Stimulated activated CD8-positive, alpha-beta memory T cell treated with anti-CD3 and anti-CD28 coated beads, Interleukin-2, amount 100 ng/mL, for 1 hour (primary cell): ENCODE results near the gene EFCAB6.

Experiments used
- DNase-seq, 2 donors: peaks; one replicate each; pipeline ENCODE4 v3.0.0-alpha.2; 2020; ENCODE audit warnings: low read depth in 2 of 2

Gene EFCAB6

DNA sequence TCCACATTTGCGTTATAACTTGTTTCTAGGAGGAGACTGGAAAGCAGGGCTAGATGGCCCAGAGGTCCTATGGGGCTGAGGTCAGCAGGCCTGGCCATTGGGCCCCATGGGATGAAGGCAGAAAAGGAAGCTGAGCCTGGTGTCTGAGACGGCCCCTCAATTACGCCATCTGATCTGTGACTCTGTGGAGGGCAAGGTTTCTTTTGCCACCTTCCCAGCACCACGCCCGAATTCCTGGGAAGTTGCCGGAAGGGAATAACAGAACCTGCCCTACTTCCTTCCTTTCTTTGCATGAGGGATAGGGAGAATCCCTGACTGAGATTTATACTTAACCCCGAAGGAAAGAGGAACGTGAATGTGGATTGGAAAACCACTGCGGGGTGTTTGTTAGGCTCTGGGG is 282.2 kb downstream of the EFCAB6 start:
- no peak for DNase-seq

DNA sequence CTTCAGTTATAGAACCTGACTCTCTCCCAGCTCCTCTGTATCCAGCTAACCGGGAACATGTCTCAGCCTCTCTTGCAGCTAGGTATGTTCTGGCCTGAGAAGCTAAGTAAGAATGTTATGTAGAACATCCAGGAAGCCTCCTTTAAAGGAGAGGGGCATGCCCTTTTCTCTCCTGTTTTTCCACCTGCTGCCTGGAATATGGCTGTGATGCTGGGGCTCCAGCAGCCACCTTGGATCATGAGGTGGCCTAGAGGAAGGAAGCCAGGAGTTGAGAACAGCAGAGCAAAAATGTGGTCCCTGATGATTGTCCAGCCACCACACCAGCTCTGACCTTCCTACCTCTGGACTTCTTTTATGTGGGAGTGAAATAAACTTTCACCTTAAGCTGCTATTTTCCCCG is 282.6 kb downstream of the EFCAB6 start:
- no peak for DNase-seq

DNA sequence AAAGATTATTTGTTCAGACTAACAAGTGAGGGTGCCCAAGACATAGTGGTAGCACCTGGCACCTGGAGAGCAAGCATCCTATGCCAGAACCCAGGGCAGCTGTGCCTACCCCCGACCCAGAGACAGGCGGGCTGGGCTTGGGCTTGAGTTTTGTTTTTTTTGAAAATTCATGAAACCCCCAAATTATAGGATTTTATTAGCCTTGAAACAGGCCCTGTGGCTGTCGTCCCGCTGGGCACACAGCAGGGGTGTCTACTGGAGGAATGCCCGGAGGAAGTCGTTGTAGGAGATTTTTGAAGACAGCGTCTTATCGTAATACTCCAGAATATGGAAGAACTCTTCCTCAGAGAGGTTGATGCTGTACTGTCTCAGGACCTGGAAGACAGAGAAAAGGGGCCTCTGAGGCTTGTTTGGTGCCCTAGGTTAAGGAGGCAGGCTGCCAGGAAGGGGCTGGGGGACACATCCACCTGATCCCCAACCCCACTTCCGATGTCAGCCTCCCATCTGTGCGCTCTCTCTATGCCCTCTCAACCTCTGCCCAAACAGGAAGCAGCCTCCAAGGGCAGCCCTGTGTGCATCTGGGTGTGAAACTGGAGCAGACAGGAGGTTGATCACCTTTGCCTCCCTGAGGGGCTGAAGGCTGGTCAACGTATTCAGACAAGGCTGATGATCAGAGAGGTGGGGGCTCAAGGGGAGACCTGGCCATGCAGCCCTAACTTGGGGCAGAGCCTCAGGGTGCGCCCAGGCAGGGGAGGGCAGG is 283.3 kb downstream of the EFCAB6 start:
- no peak for DNase-seq

GRCh38 chr22:43526946-43527345 is 285.2 kb downstream of the EFCAB6 start:
- DNase-seq = no peak

DNA sequence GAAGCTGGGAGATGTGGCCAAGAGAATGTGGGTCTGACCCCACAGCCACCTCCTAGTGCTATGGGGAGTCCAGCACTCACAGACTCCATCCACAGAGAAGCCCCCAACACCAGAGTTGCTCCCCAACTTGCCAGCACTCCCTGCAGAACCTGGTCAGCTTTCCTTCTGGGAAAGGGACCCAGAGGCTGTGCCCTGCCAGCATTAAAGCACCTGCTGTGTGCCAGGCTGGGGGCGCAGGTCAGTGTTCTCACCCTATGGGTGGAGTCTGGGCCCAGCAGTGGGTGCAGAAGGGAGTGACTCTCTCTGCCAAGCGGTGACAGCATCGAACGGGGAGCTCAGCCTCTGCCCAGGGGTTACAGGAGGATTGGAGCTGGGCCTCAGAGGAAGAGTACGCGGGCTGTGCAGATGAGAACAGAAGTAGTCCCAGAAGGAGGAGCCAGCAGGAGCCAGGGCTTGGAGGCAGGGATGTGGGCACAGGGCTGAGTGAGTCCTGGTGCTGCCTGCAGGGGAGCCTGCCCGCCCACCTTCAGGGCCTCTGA is 285.9 kb downstream of the EFCAB6 start:
- DNase-seq = no peak

DNA sequence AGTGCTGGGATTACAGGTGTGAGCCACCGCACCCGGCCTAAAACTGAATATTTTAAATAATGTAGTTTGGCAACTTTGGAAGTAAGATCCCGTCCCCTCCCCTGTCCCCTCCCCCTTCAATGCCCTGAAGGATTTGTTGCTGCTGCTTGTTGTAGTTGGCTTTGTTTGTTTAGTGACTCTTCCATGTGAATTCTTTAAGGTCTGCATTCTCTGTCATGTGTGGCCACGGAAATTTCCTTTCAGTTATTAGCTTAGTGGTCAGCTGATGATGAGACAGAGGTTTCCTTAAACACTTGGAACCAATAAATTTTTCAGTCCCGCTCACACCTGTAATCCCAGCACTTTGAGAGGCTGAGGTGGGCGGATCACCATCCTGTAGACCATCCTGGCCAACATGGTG is 290.4 kb downstream of the EFCAB6 start:
- DNase-seq = no peak

GRCh38 chr22:43520632-43521039 is 291.5 kb downstream of the EFCAB6 start:
- no peak for DNase-seq

- no peak for DNase-seq
Observed at GRCh38 chr22:43516996-43517635, 295.0 kb downstream of the EFCAB6 start.

DNA sequence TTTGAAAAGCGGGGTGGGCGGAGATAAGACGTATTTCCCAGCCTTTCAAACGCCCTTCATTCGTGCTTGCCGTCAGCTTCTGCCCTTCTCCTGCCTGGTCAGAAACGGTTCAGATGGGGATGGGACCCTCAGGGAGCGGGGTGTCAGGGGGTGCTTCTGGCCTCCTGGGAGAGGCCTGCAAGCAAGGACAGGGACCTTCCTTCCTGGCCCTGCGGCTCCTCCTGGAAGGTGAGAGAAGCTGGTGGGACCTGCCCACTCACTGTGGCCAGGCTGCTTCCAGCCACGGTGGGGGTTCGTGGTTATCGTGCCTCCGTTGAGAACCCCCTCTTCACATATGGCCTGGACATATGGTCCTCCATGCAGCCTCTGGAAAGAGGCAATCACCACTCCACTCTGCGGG is 295.7 kb downstream of the EFCAB6 start:
- DNase-seq = no peak

GRCh38 chr22:43515902-43516301 is 296.2 kb downstream of the EFCAB6 start:
- no peak for DNase-seq

- DNase-seq = no peak
Observed at GRCh38 chr22:43515411-43515810, 296.7 kb downstream of the EFCAB6 start.

DNA sequence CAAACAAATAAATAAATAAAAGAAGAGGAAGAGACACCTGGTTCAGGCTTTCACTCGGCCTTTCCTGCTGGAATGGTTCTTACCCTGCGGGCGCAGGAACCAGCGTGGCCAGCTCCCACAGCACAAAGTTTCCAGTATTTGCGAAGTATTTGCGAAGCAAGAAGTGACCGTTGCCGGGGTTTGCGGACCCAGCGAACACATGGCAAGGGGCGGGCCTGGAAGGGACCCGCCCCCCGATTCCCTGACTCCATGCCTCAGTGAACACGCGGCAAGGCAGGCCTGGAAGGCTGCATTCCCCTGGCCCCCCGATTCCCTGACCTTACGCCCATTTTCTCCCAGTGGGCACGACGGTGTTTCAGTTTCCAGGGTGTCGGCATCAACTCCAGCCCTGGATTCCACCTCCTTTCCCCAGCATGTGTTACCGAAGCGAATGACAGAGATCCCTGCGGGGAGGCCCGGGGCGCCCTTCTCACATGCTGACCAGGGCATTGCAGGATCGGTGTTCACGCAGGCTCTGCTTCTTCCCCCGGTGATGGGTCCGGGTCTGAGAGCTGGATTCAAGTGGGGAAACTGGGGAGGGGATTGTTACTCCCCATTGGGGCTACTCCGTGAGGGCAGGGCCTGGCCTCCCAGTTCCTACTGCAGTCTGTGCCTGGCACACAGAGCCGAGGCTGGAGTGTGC is 297.5 kb downstream of the EFCAB6 start:
- no peak for DNase-seq

DNA sequence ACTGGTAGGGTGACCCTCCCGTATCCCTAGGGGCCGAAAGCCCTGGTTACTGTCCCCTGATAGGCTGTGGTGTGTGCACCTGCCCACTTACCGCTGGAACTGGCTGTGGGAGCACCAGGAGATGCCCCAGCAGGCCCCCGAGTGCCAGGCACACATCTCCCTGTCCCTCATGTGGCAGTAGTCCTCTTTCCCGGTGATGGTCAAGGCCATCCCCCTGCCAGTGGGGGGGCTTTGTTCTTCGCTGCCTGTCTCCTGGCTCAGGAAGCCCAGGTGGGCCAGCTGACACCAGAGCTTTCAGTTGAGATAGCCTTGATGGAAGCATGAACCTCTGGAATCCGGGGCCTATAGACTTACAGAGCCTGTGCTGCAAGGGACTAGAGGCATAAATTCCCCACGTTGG is 299.8 kb downstream of the EFCAB6 start:
- DNase-seq = no peak

DNA sequence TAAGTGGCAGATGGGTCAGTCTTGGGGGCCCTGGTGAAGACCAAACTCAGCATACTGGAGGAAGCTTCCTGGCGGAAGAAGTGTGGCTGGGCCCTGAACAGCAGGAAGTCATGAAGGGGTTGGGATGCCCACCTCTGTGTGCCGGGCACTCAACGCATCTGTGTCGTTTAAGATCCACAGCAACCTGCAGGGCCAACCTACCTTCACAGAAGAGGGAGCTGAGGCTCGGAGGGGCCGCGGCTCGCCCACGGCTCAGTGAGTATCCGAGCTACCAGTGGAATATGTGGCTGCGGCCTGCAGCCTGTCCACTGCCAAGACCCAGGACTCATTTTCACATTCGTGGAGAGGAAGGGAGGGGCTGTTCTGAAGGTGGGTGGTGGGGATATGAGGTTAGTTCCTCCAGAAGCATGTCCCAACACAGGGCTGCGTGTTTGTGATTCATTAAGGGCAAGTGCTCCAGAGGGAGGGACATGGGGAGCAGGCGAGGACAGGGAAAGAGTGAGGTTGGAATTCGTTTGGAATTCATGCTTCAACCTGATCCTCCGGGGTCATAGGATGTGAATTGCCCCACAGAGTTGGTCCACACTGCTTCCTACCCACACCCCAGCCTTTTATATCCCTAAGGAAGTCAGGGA is 300.7 kb downstream of the EFCAB6 start:
- no peak for DNase-seq

GRCh38 chr22:43510281-43511070 is 301.6 kb downstream of the EFCAB6 start:
- DNase-seq = no peak

GRCh38 chr22:43509337-43509736 is 302.8 kb downstream of the EFCAB6 start:
- no peak for DNase-seq

- no peak for DNase-seq
Observed at GRCh38 chr22:43508489-43508888, 303.6 kb downstream of the EFCAB6 start.

DNA sequence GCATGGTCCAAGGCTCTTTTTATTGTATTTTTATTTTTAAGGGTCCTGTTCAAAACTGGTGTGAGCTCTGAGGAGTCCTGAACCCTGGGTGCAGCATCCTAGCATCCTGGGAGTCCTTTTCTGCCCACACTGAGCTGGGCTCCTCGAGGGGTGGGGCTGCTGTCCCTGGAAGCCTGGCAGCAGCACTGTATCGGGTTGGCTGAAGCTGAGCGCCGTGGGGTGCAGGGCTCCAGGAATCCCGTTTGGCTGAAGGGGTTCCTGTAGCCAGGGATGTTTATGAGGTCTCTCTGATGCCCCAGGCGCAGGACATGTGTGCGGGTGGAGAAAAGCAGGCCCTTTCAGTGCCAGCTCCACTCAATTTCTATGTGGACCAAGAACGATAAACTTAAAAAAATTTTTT is 304.9 kb downstream of the EFCAB6 start:
- DNase-seq = no peak

- DNase-seq = no peak
Observed at GRCh38 chr22:43506487-43506886, 305.6 kb downstream of the EFCAB6 start.

GRCh38 chr22:43505896-43506295 is 306.2 kb downstream of the EFCAB6 start:
- DNase-seq = no peak

DNA sequence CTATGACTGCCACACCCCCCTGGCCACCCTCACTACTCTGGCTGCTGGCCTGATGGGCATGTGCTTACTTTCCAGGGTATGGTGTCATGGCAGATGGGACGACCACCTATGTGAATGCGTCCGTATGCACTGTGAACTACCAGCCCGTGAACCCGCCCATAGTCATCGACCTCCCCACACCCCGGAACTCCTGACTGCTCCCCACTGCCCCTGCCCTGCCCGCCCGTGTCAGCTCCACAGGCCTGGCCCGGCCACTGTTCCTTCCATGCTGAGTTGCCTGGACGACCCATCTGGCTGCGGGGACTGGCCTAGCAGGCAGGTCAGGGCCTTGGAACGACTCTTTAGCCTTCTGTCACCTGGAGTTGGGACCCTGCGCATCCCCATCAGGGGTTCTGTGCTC is 306.7 kb downstream of the EFCAB6 start:
- no peak for DNase-seq
